ENCODE measurements around the gene ARHGEF26.

DNA sequence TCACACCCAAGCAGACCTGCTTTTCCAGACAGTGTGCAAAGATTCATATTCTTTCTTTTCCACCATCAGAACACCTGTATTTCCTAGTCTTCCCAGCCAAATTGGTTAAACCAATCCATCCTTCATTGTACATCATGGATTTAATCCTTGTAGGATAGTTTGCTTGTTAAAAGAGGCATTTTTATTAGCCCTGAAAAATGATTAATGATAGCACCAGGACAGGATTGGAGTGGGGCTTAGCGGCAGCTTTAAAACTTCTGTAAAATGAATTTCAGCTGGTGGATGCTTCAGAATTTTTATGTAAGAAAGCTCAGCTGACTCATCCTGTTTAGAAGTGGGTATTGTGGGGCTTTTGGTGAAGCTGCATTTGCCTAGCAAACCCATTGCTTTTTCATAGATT, 36.1 kb upstream of the ARHGEF26 start:
- TF ChIP-seq POLR2A (IDR thresholded peaks at IDR 0.05), result no peak
- TF ChIP-seq, protein P1, sequence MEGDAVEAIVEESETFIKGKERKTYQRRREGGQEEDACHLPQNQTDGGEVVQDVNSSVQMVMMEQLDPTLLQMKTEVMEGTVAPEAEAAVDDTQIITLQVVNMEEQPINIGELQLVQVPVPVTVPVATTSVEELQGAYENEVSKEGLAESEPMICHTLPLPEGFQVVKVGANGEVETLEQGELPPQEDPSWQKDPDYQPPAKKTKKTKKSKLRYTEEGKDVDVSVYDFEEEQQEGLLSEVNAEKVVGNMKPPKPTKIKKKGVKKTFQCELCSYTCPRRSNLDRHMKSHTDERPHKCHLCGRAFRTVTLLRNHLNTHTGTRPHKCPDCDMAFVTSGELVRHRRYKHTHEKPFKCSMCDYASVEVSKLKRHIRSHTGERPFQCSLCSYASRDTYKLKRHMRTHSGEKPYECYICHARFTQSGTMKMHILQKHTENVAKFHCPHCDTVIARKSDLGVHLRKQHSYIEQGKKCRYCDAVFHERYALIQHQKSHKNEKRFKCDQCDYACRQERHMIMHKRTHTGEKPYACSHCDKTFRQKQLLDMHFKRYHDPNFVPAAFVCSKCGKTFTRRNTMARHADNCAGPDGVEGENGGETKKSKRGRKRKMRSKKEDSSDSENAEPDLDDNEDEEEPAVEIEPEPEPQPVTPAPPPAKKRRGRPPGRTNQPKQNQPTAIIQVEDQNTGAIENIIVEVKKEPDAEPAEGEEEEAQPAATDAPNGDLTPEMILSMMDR (IDR thresholded peaks at IDR 0.05), result no peak
